ENCODE measurements around the gene NUDT1. TPM values are rescaled to one million over a fixed set of nuclear protein-coding genes. Genes with fewer than 3 reads are reported as not detected.
A peak's percentile ranks its signal among the peaks of the same experiment; 100 is the strongest.

Gene NUDT1
- total and polyA plus RNA-seq, 5 donors: 10.6 to 20.7 (median 16.8) TPM

DNA sequence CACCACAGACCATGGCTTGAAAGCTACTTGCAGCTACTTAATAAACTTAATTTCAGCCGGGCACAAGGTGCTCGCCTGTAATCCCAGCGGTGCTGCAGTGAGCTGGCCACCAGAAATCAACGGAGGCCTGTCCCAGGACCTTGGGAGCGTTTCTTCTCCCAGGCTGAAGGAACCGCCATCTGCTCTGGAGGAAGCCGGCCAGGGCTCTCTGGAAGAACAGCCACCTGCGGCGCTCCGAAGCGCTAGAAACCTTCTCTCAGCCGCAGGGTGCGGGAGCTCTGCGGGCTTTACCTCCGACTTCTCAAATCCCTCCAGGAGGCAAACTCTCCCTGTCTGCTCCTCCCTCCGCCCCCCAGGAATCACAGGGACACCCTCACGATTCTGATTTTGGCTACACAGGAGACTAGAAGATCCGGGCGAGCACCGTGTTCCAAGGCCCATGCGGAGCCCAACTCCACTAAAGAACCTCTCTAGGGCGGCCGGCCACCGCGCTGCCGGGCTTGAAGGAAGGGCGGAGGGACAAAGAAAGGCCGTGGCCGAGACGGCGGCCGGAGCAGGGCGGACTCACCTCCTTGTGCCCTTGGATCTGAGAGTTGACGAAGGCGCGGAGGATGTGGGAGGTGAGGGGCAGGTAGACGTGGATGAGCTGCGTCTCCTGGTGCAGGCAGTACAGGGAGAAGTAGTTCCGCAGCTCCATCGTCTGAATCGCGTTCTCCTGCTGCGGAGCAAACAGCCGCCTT is 14.4 kb downstream of the NUDT1 start:
- Histone ChIP-seq H3K4me3 (ENCODE audit: low read length) (no peak overlapping the region), H3K9me3 (ENCODE audit: control insufficient read depth, low read length) (no peaks in the 10 kb centered on the region), H3K27ac (ENCODE audit: low read length) (no peak overlapping the region), H3K27me3 (ENCODE audit: control insufficient read depth, insufficient read depth) (no peaks in the 10 kb centered on the region), H3K4me1 (ENCODE audit: control insufficient read depth, insufficient read depth, low read length) (no peaks in the 10 kb centered on the region)
- intact Hi-C loops (cut with DNase I): loop anchor here in 1 of 4 donors (10.0 kb wide), 1 partner anchor 78 kb away; no protein-coding TSS in a partner anchor
- WGBS: 95% methylated on average over 44 of the region's 44 CpGs
- DNase-seq: peak in 1 of 3 donors; percentile 51
- ATAC-seq: no peak

DNA sequence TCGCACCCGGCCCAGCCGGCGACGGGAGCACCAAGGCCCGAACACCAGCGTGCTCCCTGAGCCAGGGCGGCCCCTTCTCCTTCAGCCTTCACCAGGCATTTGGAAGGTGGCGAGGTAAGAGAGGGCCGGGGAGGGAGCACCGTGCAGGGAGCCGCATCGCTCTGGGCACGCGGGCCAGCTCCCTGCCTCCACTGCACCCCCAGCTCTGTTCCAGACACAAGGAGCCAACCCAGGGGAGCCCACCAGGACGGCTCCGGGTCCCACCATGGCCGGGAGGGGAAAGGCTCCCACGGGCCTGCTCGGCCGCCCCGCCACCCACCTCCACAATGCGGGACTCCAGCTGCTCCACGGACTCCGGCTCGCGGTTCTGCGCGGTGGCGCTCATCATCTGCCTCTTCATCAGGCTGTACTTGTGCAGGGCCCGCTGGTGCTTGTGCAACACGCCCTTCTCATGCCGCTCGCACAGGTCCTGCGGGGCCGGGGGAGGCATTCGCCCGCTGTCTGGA is 15.1 kb downstream of the NUDT1 start:
- Histone ChIP-seq H3K9me3 (ENCODE audit: control insufficient read depth, low read length) (no peaks in the 10 kb centered on the region), H3K4me1 (ENCODE audit: control insufficient read depth, insufficient read depth, low read length) (no peaks in the 10 kb centered on the region), H3K27ac (ENCODE audit: low read length) (no peak overlapping the region), H3K4me3 (ENCODE audit: low read length) (no peak overlapping the region), H3K27me3 (ENCODE audit: control insufficient read depth, insufficient read depth) (no peaks in the 10 kb centered on the region)
- whole genome bisulfite sequencing: 95% methylated on average over 38 of the region's 38 CpGs
- DNase-seq (peak in 1 of 3 donors; percentile 60), ATAC-seq (no peak)
- intact Hi-C loops (cut with DNase I): loop anchor here in 1 of 4 donors (10.0 kb wide), 1 partner anchor 78 kb away; no protein-coding TSS in a partner anchor

DNA sequence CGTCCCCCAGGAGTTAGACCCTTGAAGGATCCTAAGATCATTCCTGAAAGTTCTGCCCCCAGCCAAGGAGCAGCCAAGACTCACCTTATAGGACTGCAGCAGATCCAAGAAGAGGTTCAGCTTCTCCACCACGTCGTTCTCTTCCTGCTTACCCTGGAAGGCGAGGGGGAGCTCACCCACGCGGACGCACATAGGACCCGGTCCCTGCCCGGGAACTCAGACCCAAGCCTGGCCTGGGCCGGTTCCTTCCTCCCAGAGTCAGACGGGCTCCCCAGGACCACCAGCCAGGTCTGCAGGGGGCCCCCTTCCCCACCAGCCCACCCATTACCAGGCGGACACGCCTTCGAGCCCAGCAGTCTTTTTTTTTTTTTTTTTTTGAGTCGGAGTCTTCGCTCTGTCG is 15.6 kb downstream of the NUDT1 start:
- Histone ChIP-seq H3K9me3 (ENCODE audit: control insufficient read depth, low read length) (no peaks in the 10 kb centered on the region), H3K4me3 (ENCODE audit: low read length) (no peak overlapping the region), H3K27ac (ENCODE audit: low read length) (no peak overlapping the region), H3K27me3 (ENCODE audit: control insufficient read depth, insufficient read depth) (no peaks in the 10 kb centered on the region), H3K4me1 (ENCODE audit: control insufficient read depth, insufficient read depth, low read length) (no peaks in the 10 kb centered on the region)
- DNase-seq (peak in 2 of 3 donors; percentile 18 to 56), ATAC-seq (no peak)
- intact Hi-C loops (cut with DNase I): loop anchor here in 1 of 4 donors (10.0 kb wide), 1 partner anchor 77 kb away; no protein-coding TSS in a partner anchor
- WGBS: 96% methylated on average over 17 of the region's 17 CpGs

DNA sequence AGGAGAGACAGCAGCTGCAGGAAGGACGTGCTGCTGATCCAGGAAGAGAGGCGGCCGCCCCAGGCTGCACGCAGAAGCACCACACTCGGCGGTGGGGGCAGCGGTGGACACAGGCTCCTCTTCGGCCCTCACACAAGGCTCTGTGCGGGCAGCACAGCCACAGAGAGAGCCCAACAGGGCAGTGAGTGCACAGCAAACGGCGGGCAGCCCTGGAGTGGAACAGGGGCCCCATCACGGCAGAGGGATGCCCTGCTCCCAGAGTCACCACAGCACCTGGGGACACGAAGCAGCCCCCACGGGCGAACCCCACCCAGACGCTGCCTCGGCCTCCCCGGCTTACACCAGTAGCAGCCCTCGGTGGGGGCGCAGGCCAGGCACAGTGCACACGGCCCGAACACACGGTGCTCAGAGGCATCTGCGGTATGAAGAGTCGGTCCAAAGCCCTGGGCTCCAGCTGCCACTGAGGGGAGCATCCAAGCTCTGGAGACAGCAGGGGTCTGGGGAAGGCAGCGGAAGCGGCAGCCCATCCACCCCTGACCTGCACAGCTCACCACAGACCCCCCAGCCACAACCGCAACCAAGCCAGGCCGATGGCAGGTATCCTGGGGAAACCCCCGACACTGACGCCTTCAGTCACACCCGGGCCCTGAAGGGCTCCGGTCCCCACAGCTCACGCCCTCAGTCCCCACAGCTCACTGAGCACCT is 16.8 kb downstream of the NUDT1 start:
- Histone ChIP-seq H3K9me3 (ENCODE audit: control insufficient read depth, low read length) (no peaks in the 10 kb centered on the region), H3K27me3 (ENCODE audit: control insufficient read depth, insufficient read depth) (no peaks in the 10 kb centered on the region), H3K4me1 (ENCODE audit: control insufficient read depth, insufficient read depth, low read length) (no peaks in the 10 kb centered on the region), H3K27ac (ENCODE audit: low read length) (no peak overlapping the region), H3K4me3 (ENCODE audit: low read length) (no peak overlapping the region)
- WGBS: 94% methylated on average over 34 of the region's 34 CpGs
- intact Hi-C loops (cut with DNase I): loop anchor here in 1 of 4 donors (10.0 kb wide), 1 partner anchor 76 kb away; no protein-coding TSS in a partner anchor
- ATAC-seq (no peak), DNase-seq (peak in 2 of 3 donors; percentile 20 to 41)

DNA sequence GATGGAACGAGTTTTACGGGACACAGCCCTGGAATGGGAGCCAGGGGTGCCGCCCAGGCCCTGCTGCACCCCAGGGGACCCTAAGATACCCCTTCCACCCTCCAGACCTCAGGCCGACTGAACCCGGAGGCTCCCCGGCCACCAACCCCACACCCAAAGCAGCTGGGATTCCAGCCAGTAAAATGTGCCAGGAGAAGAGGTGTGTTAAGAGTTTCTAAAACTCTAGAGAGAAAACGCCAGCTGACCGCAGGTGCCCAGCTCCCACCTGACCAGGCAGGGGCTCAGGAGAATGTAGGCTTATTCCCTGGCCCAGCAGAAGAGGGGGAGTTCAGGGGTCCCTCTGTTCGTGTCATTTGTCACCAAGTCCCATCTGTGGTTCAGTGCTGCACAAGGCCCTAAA is 17.5 kb downstream of the NUDT1 start:
- 85% methylated on average over 9 of the region's 9 CpGs for WGBS
- ATAC-seq: no peak
- Histone ChIP-seq H3K4me1 (ENCODE audit: control insufficient read depth, insufficient read depth, low read length) (no peaks in the 10 kb centered on the region), H3K27me3 (ENCODE audit: control insufficient read depth, insufficient read depth) (no peaks in the 10 kb centered on the region), H3K9me3 (ENCODE audit: control insufficient read depth, low read length) (no peaks in the 10 kb centered on the region), H3K4me3 (ENCODE audit: low read length) (no peak overlapping the region), H3K27ac (ENCODE audit: low read length) (no peak overlapping the region)
- DNase-seq: no peak
- intact Hi-C loops (cut with DNase I): loop anchor here in 1 of 4 donors (10.0 kb wide), 1 partner anchor 75 kb away; no protein-coding TSS in a partner anchor

DNA sequence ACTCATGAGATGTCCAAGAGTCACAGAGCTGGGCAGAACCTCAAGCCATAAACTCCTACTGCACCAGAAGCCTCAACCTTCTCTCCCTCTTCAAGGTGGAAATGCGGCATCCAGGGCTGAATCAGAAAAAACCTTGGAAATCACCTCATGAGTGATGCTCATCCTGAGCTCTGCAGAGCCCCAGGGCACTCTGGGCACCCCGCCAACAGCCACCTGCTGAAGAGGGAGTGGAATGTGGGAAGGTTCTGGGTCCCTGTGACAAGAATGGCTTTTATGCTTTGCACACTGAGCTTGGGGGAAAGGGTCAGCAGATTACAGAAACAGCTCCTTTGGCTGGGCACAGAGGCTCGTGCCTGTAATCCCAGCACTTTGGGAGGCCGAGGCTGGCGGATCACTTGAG is 18.8 kb downstream of the NUDT1 start:
- no peak for DNase-seq
- no peaks in the 10 kb centered on the region for H3K9me3 ChIP-seq (ENCODE audit: control insufficient read depth, low read length)
- H3K4me3 ChIP-seq (ENCODE audit: low read length): no peak overlapping the region
- no peak overlapping the region for H3K27ac ChIP-seq (ENCODE audit: low read length)
- no peak for ATAC-seq
- intact Hi-C loops (cut with DNase I): no loop called here
- no peaks in the 10 kb centered on the region for H3K27me3 ChIP-seq (ENCODE audit: control insufficient read depth, insufficient read depth)
- H3K4me1 ChIP-seq (ENCODE audit: control insufficient read depth, insufficient read depth, low read length): no peaks in the 10 kb centered on the region
- 80% methylated on average over 5 of the region's 5 CpGs for WGBS

DNA sequence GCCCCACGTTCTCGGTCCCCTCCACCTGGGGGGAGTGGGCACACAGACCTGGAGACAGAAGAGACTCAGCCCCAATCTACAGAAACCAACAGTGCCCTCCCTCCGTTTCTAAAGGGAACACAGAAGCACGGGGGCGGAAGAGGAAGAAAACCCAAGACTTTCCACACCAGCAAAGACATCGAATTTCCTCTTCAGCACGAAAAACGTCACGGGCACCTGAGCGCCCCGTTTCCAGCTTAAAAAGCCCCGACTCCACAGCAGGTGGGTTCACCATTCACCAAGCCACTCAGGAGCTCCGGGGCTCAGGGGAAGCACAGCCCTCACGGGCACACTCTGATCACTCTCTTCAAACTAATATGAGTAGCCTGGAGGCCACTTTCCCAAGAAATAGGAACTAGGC is 19.6 kb downstream of the NUDT1 start:
- DNase-seq (no peak), ATAC-seq (no peak)

DNA sequence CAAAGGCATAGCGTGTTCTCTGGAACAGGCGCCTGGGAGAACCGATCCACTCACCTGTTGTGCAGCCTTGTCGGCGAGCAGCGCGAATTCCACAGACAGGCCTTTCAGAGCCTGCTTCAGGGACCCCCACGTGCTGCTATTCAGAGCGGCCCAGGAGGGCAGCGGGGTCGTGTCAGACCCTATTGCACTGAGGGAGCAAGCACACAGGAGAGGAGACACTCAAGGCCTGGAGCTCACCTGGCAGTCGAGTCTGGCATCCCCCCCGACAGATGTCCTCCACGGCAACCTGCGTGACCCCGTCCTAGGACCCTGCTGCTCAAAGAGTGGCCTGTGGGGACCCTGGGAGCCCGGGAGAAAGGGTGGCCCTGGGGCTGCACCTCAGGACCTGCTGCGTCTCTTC is 21.1 kb downstream of the NUDT1 start:
- intact Hi-C loops (cut with DNase I): no loop called here
- no peak overlapping the region for H3K4me3 ChIP-seq (ENCODE audit: low read length)
- ATAC-seq (no peak), DNase-seq (no peak)
- 90% methylated on average over 18 of the region's 18 CpGs for WGBS
- no peak overlapping the region for H3K27ac ChIP-seq (ENCODE audit: low read length)
- H3K27me3 ChIP-seq (ENCODE audit: control insufficient read depth, insufficient read depth): no peaks in the 10 kb centered on the region
- H3K9me3 ChIP-seq (ENCODE audit: control insufficient read depth, low read length): no peaks in the 10 kb centered on the region
- no peaks in the 10 kb centered on the region for H3K4me1 ChIP-seq (ENCODE audit: control insufficient read depth, insufficient read depth, low read length)

More for the DNA sequence above, 19.6 kb downstream of the NUDT1 start:
- Histone ChIP-seq H3K4me1 (ENCODE audit: control insufficient read depth, insufficient read depth, low read length) (no peaks in the 10 kb centered on the region), H3K27me3 (ENCODE audit: control insufficient read depth, insufficient read depth) (no peaks in the 10 kb centered on the region), H3K4me3 (ENCODE audit: low read length) (no peak overlapping the region), H3K27ac (ENCODE audit: low read length) (no peak overlapping the region), H3K9me3 (ENCODE audit: control insufficient read depth, low read length) (no peaks in the 10 kb centered on the region)
- WGBS: 86% methylated on average over 14 of the region's 14 CpGs
- intact Hi-C loops (cut with DNase I): no loop called here

DNA sequence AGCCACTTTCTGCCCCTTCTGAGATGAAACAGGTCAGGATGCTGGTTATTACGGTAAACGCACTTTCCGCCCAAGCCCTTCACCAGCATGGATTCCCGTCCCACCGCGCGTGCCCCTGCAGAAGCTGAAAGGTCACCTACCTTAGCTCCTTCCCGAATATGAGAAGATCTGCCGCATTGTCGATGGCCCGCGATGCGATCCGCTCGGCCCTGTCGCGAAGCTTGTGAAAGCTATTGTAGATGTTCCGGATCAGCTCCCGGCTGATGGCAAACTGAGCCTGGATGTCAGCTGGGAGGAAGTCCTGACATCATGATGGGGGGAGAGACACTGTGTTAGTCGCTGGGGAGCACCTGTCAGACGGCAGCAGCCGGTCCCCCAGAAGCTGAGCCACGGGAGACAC is 22.1 kb downstream of the NUDT1 start:
- DNase-seq: no peak
- H3K9me3 ChIP-seq (ENCODE audit: control insufficient read depth, low read length): no peaks in the 10 kb centered on the region
- H3K27ac ChIP-seq (ENCODE audit: low read length): no peak overlapping the region
- H3K4me3 ChIP-seq (ENCODE audit: low read length): no peak overlapping the region
- no peaks in the 10 kb centered on the region for H3K4me1 ChIP-seq (ENCODE audit: control insufficient read depth, insufficient read depth, low read length)
- no peak for ATAC-seq
- H3K27me3 ChIP-seq (ENCODE audit: control insufficient read depth, insufficient read depth): no peaks in the 10 kb centered on the region
- intact Hi-C loops (cut with DNase I): no loop called here
- 95% methylated on average over 23 of the region's 23 CpGs for WGBS

DNA sequence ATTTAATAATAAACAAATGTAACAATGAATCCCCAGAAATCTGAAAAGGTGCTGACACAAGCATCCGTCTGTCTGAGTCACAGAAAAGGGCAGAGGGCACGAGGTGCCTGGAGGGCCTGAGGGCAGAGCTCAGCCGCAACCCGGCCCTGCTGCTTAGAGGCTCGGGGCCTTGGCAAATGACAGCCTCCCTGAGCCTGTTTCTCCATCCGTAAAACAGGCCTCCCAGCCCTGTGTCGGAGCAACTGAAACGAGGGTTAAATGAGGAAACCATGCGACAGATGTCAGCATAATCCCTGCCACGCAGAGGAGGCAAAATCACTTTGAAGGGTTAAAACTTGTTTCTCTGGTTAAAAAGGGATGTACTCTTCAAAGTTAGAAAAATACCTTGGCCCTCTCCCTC is 24.9 kb downstream of the NUDT1 start:
- 79% methylated on average over 10 of the region's 10 CpGs for WGBS

More for the DNA sequence above, 24.9 kb downstream of the NUDT1 start:
- intact Hi-C loops (cut with DNase I): no loop called here
- Histone ChIP-seq H3K4me3 (ENCODE audit: low read length) (no peak overlapping the region), H3K27me3 (ENCODE audit: control insufficient read depth, insufficient read depth) (no peaks in the 10 kb centered on the region), H3K4me1 (ENCODE audit: control insufficient read depth, insufficient read depth, low read length) (no peaks in the 10 kb centered on the region), H3K27ac (ENCODE audit: low read length) (no peak overlapping the region), H3K9me3 (ENCODE audit: control insufficient read depth, low read length) (no peaks in the 10 kb centered on the region)
- no peak for ATAC-seq
- peak in 1 of 3 donors; percentile 25 for DNase-seq

All from right cardiac atrium (tissue), 5 donors.